GM18520 (cell line): ENCODE measurements around the gene RERE.
"Not testable (repeated sequence)": the region's sequence is repeated elsewhere in the genome, so short reads cannot be mapped to it uniquely, and the experiment has no call there.

ENCODE experiments used
- ATAC-seq: cut with Tn5 transposase; IDR thresholded peaks from one replicate; pipeline ENCODE4 v1.9.1; 2021; ENCODE audit not compliant: unreplicated experiment

The RERE gene

DNA sequence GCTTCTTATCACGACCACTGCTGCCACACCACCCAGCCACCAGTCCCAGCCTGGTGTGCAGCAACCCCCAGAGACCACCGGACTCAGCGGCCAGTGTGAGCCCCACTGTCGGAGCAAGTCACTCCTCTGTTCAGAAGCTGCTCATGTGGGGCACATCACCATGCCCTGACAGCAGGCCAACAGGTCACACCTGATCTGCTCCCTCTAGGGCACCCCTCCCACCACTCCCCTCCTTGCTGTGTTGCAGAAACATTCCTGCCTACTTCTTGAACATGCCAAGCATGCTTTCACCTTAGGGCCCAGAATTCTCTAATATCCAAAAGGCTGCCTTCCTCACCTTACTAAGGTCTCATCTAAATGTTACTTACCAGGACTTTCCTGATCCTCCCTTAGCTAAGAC is 353.1 kb downstream of the RERE start:
- ATAC-seq = no peak

DNA sequence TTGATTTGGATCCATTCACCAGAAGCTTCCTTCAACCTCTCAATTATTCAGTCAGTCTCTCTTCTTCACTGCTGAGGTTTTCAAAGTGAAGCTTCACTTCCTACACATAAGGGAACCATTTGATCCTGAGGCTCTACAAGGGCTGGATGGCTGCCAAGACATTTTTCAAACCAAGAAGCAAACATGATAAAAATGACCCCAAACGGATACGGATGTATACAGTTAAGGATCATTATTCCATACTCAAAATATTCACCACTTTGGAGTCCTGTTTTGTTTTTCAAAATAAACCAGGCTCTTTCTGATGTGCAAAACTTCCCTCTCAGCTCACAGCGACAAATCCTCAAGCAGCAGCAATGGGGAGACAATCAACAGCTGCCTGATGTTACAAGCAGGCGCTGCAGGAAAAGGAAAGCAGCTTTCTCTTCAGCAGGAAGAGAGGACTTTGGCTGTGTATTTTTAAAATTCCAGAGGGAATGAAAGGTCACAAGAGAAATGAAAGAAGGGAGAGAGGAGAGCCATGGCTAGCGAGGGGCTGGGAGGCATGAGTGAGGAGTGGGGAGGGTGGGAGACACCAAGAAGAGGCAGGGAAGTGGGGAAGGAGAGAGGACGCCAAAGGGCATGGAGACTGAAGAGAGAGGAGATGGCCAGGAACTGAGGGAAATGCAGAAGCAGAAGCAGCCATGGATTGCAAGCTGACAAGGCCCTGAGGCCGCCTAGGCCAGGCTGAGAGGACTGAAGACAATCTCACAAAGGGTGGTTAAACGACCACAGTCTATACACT is 354.1 kb downstream of the RERE start:
- ATAC-seq = no peak

DNA sequence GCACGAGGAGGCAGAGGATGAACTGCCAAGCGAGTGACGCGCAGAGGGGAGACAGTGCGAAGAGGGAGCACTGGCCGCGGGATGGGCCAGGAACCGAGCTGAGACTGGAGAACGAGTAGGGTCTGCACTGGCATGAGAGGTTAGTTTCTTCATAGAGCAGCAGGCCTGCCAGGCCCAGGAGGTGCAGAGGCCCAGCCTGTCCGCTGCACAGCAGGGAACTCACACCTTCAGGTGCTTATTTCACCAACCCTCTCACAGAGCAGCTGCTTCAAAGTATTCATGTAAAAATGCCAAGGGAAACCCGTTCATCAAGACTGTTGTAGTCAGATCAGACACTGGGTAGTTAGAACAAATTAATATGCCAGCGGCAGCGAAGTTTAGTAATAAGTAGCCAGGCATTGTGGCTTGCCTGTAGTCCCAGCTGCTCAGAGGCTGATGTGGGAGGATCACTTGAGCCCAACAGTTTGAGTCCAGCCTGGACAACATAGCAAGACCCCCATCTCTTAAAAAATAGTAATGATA is 355.0 kb downstream of the RERE start:
- ATAC-seq = no peak

DNA sequence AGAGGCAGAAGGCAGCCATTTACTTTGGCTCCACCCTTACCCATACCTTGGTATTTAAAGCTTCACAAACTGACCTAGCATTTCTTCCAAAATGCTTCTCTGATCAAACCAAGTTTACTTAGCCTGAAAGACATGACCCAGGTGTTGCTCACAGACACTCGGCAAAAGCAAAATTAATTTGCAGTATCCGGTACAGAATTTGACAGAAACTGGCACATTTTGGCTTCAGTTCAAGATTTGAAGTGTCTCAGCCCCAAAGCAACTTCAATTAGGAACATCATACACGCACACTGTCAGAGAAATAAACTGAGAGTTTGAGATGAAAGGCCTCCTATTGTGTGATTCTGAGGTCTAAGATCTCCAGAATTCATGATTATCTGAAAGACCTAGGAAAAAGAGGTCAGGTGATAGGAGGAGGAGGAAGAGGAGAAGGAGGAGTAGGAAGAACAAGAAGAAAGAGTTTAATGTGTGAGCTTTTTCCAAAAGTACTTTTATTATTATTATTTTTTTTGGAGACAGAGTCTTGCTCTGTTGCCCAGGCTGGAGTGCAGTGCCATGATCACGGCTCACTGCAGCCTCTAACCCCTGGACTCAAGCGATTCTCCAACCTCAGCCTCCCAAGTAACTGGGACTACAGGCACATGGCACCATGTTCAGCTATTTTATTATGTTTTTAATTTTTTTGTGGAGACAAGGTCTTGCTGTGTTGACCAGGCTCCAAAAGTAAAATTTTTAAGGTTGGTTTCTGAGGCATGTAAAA is 355.9 kb downstream of the RERE start:
- no peak for ATAC-seq

DNA sequence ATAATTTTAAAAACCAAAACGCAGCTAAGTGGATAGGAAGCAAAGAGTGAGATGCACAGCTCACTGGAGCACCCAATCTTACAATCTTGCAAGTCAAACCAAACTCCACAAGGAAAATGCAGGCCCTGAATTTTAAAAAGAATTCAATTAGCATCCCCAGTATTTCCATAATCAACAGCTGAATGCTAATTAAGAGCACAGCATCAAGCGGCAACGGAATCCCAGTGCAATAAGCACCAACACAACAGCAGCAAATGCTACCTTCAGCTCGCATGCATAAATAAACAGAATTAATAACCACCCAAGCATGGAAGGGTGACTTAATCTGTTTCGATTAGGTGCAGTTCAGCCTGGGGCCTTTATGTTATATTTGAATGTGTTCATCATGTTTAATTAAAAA is 356.7 kb downstream of the RERE start:
- no peak for ATAC-seq

DNA sequence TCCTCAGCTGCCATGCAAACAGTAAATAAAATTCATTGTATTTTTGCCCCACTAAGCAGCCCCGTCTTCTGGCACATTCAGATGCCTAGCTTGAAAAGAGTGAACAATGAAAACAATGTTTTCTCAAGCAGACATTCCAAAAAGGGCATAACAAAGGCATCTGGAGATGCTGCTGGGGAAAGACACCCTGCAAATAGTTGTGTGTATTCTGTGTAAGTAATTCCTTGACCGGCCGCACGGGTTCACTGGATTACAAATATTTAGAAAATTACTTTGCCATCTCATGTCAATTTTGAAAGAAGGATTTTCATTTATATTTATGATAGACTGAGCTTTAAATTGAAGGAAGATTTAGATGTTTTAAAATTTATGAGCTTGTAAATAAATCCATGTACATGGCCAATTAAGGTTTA is 357.3 kb downstream of the RERE start:
- no peak for ATAC-seq

DNA sequence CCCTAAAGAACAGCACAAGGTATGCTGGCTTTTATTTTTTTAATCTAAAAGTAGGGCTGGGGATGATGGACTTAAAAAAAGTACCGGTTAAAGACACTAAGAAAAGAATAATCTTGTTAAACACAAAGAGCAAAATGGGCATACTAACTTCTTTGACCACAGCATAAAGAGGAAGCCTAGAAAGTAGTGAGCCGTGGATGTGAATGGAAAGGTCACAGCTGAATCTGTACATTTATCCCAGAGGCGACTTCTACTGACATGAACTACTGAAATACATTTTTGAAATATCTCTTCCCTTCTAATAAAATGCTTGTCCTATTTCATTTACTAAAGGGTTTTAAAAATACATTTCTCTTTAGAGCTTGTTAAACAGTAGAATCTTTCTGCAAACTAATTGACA is 358.8 kb downstream of the RERE start:
- ATAC-seq = no peak

DNA sequence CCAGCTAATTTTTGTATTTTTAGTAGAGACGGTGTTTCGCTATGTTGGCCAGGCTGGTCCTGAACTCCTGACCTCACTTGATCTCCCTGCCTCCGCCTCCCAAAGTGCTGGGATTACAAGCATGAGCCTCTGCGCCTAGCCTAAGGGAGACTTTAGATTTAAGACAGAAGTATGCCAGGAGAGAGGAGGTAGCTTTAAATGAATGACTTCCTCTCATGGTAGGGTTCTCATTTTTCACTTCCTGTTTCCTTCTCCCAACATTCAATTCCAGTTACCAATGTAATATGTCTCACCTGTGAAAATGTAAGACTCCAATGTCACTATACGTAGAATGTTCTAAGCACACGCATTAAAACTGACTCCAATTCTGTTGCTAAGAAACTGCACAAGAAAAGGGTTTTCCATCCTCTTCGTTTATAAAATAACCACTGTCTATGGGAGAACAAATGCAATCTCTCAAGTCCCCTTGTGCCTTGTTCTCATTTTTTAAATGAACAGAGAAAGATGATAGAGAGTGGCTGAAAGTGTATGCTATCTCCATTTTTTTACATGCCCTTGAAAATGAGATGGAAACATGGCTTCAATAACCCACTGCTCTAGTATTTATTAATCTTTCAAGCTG is 359.6 kb downstream of the RERE start:
- ATAC-seq = no peak

DNA sequence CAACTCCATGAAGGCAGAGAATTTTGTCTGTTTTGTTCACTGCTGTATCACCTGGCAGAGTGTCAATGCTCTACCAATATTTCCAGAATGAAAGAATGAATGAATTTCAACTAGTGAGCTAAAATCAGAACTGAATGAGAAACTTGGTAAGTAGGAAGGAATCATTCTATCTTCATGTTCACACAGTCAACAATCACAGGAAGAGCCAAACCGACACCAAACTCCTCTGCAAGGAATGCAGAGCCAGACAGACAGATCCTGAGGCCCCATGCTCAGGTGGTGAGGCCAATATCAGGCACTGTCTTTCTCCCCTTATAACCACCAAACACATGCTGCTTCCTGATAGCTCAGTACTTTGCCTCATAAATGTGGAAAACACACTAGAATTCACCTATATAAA is 360.4 kb downstream of the RERE start:
- ATAC-seq = no peak

DNA sequence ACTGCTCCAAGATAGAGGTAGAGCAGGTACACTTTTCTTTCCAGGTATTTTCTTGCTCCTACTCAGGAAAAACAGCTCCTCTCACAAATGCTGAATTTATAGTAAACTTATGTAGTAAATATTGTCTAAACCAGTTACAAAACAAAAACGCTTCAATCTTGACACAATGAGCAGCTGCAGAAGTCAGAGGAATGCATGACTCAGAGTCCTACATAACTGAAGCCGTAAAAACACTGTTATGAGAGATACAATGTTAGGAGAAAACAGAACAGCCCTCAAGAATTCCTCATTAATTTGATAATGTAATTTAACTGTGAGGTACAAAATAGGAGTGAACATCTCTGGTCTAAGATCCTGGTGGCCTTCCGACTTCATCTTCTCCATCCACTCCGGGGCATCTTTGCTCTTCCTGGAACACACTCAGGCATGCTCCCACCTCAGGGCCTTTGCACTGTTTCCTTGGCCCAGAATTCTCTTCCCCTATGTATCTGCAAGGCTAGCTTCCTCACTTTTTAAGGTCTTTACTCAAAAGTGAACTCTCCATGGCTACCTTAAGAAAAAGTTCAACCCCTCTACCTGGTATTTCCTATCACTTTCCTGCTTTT is 361.0 kb downstream of the RERE start:
- ATAC-seq = no peak

DNA sequence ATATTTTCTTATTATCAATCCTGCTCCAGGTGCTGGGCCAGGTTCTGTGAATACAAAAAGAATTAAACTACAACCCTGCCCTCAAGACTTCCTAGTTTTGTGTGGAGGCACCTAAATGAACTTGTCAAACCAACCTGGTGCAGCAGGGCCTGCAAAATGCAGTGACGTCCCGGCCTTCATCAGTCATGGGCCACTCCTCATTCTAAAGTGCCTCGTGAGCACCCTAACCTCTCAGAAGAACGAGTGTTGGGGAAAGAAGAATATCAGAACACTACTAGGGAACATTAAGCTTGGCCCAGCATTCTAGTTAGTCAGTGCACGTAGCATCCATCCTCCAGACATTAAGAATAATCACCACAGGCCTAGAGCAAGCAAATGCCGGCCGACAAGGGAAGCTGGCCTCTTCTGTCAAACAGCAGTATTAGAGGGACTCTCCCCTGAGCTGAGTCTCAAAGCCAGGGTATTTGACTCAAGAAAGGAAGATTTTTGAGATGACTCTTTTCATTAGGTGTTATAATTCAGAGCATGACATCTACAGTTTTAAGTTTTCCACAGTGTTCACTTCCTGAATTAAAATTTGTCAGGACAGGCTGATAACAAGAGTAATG is 361.6 kb downstream of the RERE start:
- no peak for ATAC-seq

DNA sequence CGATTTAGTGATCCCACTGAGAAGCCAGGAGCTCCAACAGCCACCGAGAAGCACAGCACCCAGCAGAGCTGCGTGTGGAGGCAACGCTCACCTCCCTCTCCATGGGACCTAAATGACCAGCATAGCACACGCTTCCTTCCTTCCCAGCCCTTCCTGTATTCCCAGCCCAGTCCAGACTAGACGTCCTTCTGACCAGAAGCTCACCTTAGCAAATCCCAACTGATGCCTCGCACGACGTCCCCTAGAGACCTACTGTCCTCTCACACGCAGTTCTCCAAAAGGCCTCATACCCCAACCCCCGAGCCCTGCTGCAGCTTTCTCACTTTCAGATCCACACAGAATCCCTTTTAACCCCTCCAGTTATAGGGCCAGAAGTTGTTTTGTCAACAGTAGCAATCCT is 367.1 kb downstream of the RERE start:
- no peak for ATAC-seq

DNA sequence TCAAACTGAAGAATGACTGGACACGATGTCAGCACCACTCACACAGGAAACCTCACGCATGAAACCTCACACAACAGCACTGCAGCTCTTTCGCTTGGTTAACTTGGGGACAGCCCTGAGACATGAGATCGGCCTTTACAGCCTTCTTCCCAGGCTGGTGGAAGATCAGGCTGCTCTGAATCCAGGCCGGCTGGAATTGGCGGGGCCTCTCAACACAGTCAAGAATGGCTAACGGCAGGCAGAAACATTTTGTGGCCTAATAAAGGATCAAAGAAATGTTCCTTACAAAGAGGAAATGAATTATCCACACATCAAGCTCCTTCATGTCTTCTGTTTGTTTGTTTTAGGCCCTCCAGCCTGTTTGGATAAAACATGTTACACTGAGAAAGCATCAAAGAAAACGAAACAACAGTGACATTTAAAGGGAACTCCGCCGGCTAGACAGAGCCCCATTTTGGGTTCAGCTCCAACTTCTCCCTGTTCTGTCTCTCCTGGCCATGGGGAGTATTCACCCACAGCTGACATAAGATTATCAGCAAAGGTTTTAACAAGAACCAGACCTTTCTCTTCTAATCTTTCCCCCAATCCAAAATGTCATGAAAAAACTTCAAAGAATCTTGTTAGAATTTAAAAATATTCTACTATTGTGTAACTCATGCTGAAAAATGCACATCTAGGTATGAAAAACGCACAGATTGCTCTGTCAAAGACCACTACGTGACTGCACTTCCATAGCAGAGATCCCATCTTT is 368.4 kb downstream of the RERE start:
- no peak for ATAC-seq

DNA sequence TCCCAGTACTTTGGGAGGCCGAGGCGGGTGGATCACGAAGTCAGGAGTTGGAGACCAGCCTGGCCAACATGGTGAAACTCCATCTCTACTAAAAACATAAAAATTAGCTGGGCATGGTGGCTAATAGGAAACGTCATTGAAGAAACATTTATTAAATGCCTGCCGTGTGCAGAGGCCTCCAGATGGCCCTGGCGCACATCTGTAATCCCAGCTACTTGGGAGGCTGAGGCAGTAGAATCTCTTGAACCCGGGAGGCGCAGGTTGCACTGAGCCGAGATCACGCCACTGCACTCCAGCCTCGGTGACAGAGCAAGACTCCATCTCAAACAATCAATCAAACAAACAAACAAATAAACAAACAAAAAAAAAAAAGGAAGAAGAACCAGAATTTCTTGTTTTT is 368.9 kb downstream of the RERE start:
- ATAC-seq = not testable (repeated sequence)

DNA sequence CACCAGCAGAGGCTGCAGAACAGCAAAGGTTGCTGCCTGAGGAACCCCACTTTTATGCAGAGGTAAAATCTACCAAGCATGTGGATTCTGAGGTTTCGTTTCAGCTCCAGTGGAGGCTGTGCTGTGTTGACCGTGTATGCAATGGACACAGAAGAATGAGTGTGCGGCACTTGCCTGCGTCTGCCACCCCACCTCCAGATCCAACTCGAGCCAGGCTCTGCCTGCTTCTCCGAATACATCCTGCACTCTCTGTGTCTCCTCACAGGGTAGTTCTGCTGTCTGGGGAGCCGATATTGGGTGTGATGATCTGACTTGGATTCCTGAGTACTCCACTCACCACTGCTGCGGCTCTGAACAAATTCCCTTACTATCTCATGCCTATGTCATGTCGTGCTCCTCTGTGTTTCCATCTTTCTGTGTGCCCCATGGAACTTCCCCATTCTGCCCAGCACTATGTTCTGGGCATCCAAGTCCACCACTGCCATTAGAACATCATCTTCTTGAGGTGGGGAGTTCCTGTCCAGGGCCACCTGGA is 369.8 kb downstream of the RERE start:
- ATAC-seq = no peak

DNA sequence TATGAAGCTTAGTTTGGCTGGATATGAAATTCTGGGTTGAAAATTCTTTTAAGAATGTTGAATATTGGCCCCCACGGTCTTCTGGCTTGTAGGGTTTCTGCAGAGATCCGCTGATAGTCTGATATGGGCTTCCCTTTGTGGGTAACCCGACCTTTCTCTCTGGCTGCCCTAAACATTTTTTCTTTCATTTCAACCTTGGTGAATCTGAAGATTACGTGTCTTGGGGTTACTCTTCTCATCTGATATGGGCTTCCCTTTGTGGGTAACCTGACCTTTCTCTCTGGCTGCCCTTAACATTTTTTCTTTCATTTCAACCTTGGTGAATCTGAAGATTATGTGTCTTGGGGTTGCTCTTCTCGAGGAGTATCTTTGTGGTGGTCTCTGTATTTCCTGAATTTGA is 371.3 kb downstream of the RERE start:
- not testable (repeated sequence) for ATAC-seq

DNA sequence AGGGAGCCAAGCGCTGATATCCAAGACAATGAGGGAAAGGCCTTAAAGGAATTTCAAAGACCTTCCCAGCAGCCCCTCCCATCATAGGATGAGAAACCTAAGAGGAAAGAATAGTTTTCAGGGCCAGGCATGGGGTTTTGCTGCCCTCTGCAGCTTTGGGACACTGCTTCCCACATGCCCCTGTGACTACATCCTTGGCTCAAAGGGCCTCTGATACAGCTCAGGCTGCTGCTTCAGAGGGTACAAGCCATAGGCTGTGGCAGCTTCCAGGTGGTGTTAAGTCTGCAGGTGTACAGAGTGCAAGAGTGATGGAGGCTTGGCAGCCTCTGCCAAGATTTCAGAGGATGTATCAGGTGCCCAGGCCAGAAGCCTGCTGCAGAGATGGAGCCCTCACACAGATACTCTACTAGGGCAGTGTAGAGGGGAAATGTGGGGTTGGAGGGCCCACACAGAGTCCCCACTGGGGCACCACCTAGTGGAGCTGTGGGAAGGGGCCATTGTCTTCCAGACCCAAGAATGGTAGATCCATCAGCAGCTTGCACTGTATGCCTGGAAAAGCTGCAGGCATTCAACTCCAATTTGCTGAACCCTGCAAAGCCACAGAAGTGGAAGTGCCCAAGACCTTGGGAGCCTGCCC is 373.8 kb downstream of the RERE start:
- no peak for ATAC-seq

DNA sequence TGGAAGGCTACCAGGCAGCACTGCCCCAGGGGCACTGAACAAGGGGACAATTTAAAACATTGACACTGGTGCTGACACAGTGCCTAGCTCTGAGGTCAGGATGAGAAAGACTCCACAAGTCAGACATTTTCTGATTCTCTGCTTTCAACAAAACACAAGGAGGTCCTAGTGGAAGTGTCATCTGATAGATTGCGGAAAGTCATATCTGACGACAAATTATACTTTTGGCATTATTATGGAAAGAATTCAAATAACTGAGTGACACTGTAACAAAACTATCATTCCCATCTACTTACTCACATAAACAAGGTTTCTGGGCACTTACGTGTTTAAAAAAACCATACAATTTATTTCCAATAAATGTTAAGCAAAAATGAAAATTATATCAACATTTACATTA is 376.0 kb downstream of the RERE start:
- ATAC-seq = no peak

DNA sequence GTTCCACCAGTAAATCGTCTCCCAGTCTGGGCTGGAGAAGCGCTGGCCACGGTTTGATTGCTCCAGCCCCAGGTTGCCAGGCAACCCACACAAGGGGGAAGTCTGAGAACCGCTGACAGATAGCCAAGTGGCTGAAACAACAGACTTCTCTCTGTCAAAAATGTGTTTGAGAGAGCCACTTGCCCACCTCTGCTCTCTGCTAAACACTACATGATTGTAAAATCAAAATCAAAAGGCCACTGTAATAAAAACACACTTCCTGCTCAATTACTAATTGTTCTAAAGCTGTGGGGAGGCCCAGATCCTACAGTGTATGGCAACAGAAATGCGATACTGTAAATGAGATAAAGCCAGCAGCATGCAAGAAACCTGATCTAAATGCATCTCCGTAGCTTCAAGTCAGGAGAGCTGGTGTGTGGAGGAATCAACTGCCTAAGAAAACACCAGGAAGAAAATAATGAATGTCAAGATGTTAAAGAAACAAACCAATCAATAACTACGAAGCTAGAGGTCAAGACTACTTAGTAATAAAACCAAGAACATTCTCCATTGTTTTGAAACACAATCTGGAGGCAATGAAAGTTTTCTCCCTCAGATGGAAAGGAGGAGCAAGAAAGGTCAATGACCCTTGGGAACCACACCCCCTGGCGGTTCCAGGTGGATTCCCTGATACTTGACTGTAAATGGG is 378.3 kb downstream of the RERE start:
- ATAC-seq = no peak
